K562 (cell line): ENCODE measurements around the gene OR56A5. TPM values are rescaled to one million over a fixed set of nuclear protein-coding genes. Genes with fewer than 3 reads are reported as not detected.

Source experiments
- ATAC-seq: fragments of 200-7000 bp; cut with Tn5 transposase; 3 replicates; pipeline ENCODE4 v1.9.1; 2020; ENCODE audit warnings: moderate library complexity
- BruUV-seq: library from RNA; stranded (reverse); fragments of 400-500 nt; replicated peaks from 2 replicates; lab custom pipeline; 2021; lab: Mats Ljungman, UMichigan
- CTCF ChIA-PET: fragments of 300-600 bp; formaldehyde crosslinking; extraction: SDS; loops from one replicate; lab custom pipeline; 2021; ENCODE audit warnings: low intra/inter-chr PET ratio; lab: Yijun Ruan, JAX
- POLR2A ChIA-PET: fragments of 300-600, 350-650 bp; sonication (Branson Sonifier 250); formaldehyde crosslinking; extraction: SDS; loops from one replicate; lab custom pipeline; 2021; ENCODE audit warnings: antibody characterized with exemption, inconsistent platforms; lab: Yijun Ruan, JAX
- DNase-seq, 4 experiments: peaks; one replicate each; pipeline versions ENCODE4 v3.0.0 to v3.0.0-alpha.2; 2011 to 2018; ENCODE audit warnings: low spot score in 3 of 4, mixed read lengths in 3 of 4; ENCODE audit errors: extremely low read depth in 1 of 4
- FAIRE-seq: peaks from 2 replicates; lab custom pipeline; 2011; peaks lifted over from hg19 to GRCh38; lab: Jason Lieb, UNC
- H2AFZ ChIP-seq: 2 replicates; pipeline ENCODE4 v1.6.0; 2011; ENCODE audit warnings: low read depth, low read length, control low read depth, inconsistent platforms
- H3K27ac ChIP-seq: fragments of 200-600 bp; 3 replicates; pipeline ENCODE4 v1.8.0; 2011; ENCODE audit warnings: low read depth, mild to moderate bottlenecking, control low read depth, inconsistent platforms, low read length, moderate library complexity, mixed read lengths; ENCODE audit errors: extremely low read depth
- H3K27me3 ChIP-seq, 2 experiments: fragments of 300-600 bp in 1 of 2; 2 replicates in 1 of 2; 3 replicates in 1 of 2; pipeline versions ENCODE4 v1.6.0 to v1.8.0; 2011; ENCODE audit warnings: inconsistent platforms in 2 of 2, low read length in 2 of 2, mild to moderate bottlenecking in 1 of 2, mixed read lengths in 1 of 2, moderate library complexity in 1 of 2; ENCODE audit not compliant: control insufficient read depth in 2 of 2, insufficient read depth in 2 of 2
- H3K36me3 ChIP-seq: fragments of 300-600 bp; 3 replicates; pipeline ENCODE4 v1.8.0; 2011; ENCODE audit warnings: mild to moderate bottlenecking, low read length, inconsistent platforms; ENCODE audit not compliant: control insufficient read depth, insufficient read depth
- H3K4me1 ChIP-seq, 2 experiments: fragments of 200-600 bp in 1 of 2; replicated peaks in 1 of 2; 2 replicates in 1 of 2; 3 replicates in 1 of 2; pipeline versions ENCODE4 v1.5.1 to v1.8.0; 2011; ENCODE audit warnings: inconsistent platforms in 2 of 2, low read length in 2 of 2, mild to moderate bottlenecking in 1 of 2, mixed read lengths in 1 of 2, moderate library complexity in 1 of 2; ENCODE audit not compliant: control insufficient read depth in 2 of 2, insufficient read depth in 2 of 2
- H3K4me2 ChIP-seq: 2 replicates; pipeline ENCODE4 v1.6.1; 2011; ENCODE audit warnings: low read length, control low read depth, inconsistent platforms, mixed read lengths; ENCODE audit not compliant: insufficient read depth
- H3K4me3 ChIP-seq: fragments of 200-600 bp; sonication (generic), shearing (Covaris generic); 2 replicates; pipeline ENCODE4 v1.5.1; 2016; ENCODE audit warnings: control low read depth, inconsistent platforms
- H3K79me2 ChIP-seq: fragments of 200-600 bp; 3 replicates; pipeline ENCODE4 v1.8.0; 2011; ENCODE audit warnings: low read length, inconsistent platforms; ENCODE audit not compliant: control insufficient read depth, insufficient read depth
- H3K9ac ChIP-seq, 2 experiments: 2 replicates each; pipeline versions ENCODE4 v1.6.0 to v1.6.1; 2011; ENCODE audit warnings: low read depth in 2 of 2, low read length in 2 of 2, control low read depth in 1 of 2, inconsistent platforms in 1 of 2, mild to moderate bottlenecking in 1 of 2, mixed read lengths in 1 of 2; ENCODE audit not compliant: insufficient read depth in 1 of 2
- H3K9me1 ChIP-seq: one replicate; pipeline ENCODE4 v1.6.0; 2011; ENCODE audit warnings: inconsistent platforms, mild to moderate bottlenecking, low read length, moderate library complexity; ENCODE audit not compliant: control insufficient read depth, insufficient read depth
- H3K9me3 ChIP-seq: replicated peaks from 2 replicates; pipeline ENCODE4 v1.5.1; 2011; ENCODE audit warnings: low read depth, low read length, inconsistent platforms; ENCODE audit not compliant: control insufficient read depth, insufficient read depth
- H4K20me1 ChIP-seq: replicated peaks from 2 replicates; pipeline ENCODE4 v1.6.1; 2011; ENCODE audit warnings: low read length, inconsistent platforms, mixed read lengths; ENCODE audit not compliant: control insufficient read depth, insufficient read depth
- CTCF ChIP-seq, 3 experiments: IDR thresholded peaks in 2 of 3; conservative IDR thresholded peaks in 1 of 3; 2 replicates each; pipeline ENCODE4 v1.5.1; 2011 to 2012; ENCODE audit warnings: low read length in 3 of 3, mild to moderate bottlenecking in 3 of 3, control low read depth in 2 of 3, improper control_type of control experiment in 1 of 3, inconsistent platforms in 1 of 3, low read depth in 1 of 3, mixed read lengths in 1 of 3, moderate library complexity in 1 of 3; ENCODE audit not compliant: insufficient read depth in 2 of 3
- FOXA1 ChIP-seq: fragments of 450-650 bp; IDR thresholded peaks from 2 replicates; pipeline ENCODE4 v1.6.1; 2016; ENCODE audit warnings: mild to moderate bottlenecking, borderline replicate concordance
- FOXJ2 ChIP-seq: fragments of 200-800 bp; sonication (Bioruptor generic); IDR thresholded peaks from 2 replicates; pipeline ENCODE4 v1.6.1; 2016; ENCODE audit warnings: missing genetic modification characterization, missing compliant biosample characterization
- HNRNPH1 ChIP-seq: fragments of 200-400 bp; formaldehyde crosslinking; optimal IDR thresholded peaks from 2 replicates; pipeline ENCODE3; 2017; ENCODE audit warnings: low read depth, mild to moderate bottlenecking, low read length, moderate library complexity
- HOXB6 ChIP-seq: fragments of 250-450 bp; sonication (Bioruptor Pico); IDR thresholded peaks from 2 replicates; pipeline ENCODE4 v1.5.1; 2022; ENCODE audit warnings: mild to moderate bottlenecking, borderline replicate concordance
- KLF16 ChIP-seq: IDR thresholded peaks from 2 replicates; pipeline ENCODE4 v1.6.1; 2016; ENCODE audit warnings: antibody characterized with exemption
- MITF ChIP-seq: IDR thresholded peaks from 2 replicates; pipeline ENCODE4 v1.6.1; 2014; ENCODE audit warnings: antibody characterized with exemption
- MTA1 ChIP-seq: fragments of 450-650 bp; IDR thresholded peaks from 2 replicates; pipeline ENCODE4 v1.6.1; 2017; ENCODE audit warnings: borderline replicate concordance
- NFRKB ChIP-seq: fragments of 450-650 bp; IDR thresholded peaks from 2 replicates; pipeline ENCODE4 v1.6.1; 2016; ENCODE audit warnings: low read depth
- NKRF ChIP-seq: fragments of 450-650 bp; IDR thresholded peaks from 2 replicates; pipeline ENCODE4 v1.6.1; 2016; ENCODE audit warnings: borderline replicate concordance
- PPARD ChIP-seq: fragments of 250-450 bp; sonication (Bioruptor Pico); IDR thresholded peaks from 2 replicates; pipeline ENCODE4 v1.8.0; 2022; ENCODE audit warnings: inconsistent platforms, mild to moderate bottlenecking, moderate library complexity
- RBM22 ChIP-seq: fragments of 200-400 bp; formaldehyde crosslinking; IDR thresholded peaks from 2 replicates; pipeline ENCODE4 v1.6.1; 2018; ENCODE audit warnings: low read length, low read depth; ENCODE audit not compliant: poor library complexity, severe bottlenecking
- THRAP3 ChIP-seq: fragments of 450-650 bp; IDR thresholded peaks from 2 replicates; pipeline ENCODE4 v1.6.1; 2016; ENCODE audit warnings: mild to moderate bottlenecking, inconsistent platforms, borderline replicate concordance
- WHSC1 ChIP-seq: IDR thresholded peaks from one replicate; pipeline ENCODE4 v1.6.1; 2012; ENCODE audit warnings: low read length, control low read depth, inconsistent platforms
- ZBTB33 ChIP-seq: sonication (generic); formaldehyde crosslinking; IDR thresholded peaks from 2 replicates; pipeline ENCODE4 v1.8.1; 2023; ENCODE audit warnings: mild to moderate bottlenecking, missing genetic modification reagents
- ZNF436 ChIP-seq: fragments of 250-450, 450-650 bp; sonication (Bioruptor Pico); formaldehyde crosslinking; IDR thresholded peaks from 2 replicates; pipeline ENCODE4 v1.7.0; 2020; ENCODE audit warnings: mild to moderate bottlenecking
- ZNF778 ChIP-seq: fragments of 450-650 bp; formaldehyde crosslinking; IDR thresholded peaks from 2 replicates; pipeline ENCODE4 v1.4.0; 2020; ENCODE audit warnings: mild to moderate bottlenecking, moderate library complexity
- in situ Hi-C: fragments of 300-500 bp; cut with MboI; formaldehyde crosslinking; loops from 4 replicates; pipeline ENCODE4 v1.15.0; 2018; ENCODE audit warnings: inconsistent platforms, mixed read lengths
- intact Hi-C: fragments of 100-400 bp; cut with micrococcal nuclease; formaldehyde crosslinking; loops from 2 replicates; pipeline ENCODE4 v1.14.2; 2022
- polyA plus RNA-seq, 8 experiments: library from polyadenylated mRNA; depleted of rRNA in 4 of 8; stranded (reverse) in 5 of 8; unstranded in 3 of 8; fragments of >200 nt; fragmentation: Nextera tagmentation in 2 of 8; fragmentation: Illumina TruSeq in 1 of 8; extraction: Ambion mirVana in 2 of 8; extraction: Trizol in 1 of 8; gene quantifications; 2 replicates each; pipeline versions ENCODE4 v1.2.1 to v1.2.3, GENCODE V29; 2011 to 2014; ENCODE audit warnings: inconsistent platforms in 1 of 8, missing spikeins in 1 of 8
- total RNA-seq, 7 experiments: library from RNA; depleted of rRNA in 6 of 7; stranded (reverse); fragments of >200 nt in 6 of 7; fragmentation: Illumina TruSeq in 2 of 7; extraction: Trizol in 2 of 7; gene quantifications; 2 replicates each; pipeline versions ENCODE4 v1.2.1 to v1.2.3, GENCODE V29; 2011 to 2021; ENCODE audit warnings: low replicate concordance in 1 of 7

The OR56A5 gene
- total and polyA plus RNA-seq, 9 of the 15 experiments (the other 6 are each of a cell fraction or from before 2014, with no cell fraction given) = not detected

GRCh38 chr11:6006395-6006794 is 38.1 kb upstream of the OR56A5 start:
- Histone ChIP-seq H4K20me1 (no peaks in the 10 kb centered on the region), H2AFZ (no peak overlapping the region), H3K4me2 (no peak overlapping the region), H3K9me1 (no peaks in the 10 kb centered on the region), H3K4me3 (no peak overlapping the region), H3K9ac (no peak overlapping the region), H3K36me3 (no peaks in the 10 kb centered on the region), H3K4me1 (no peaks in the 10 kb centered on the region), H3K9me3 (no peaks in the 10 kb centered on the region), H3K27me3 (no peaks in the 10 kb centered on the region; a peak in 1 of 5 replicates), H3K79me2 (no peaks in the 10 kb centered on the region), H3K27ac (no peak overlapping the region)
- ChIA-PET POLR2A (no interaction called here), CTCF (no interaction called here)
- BruUV-seq = no TSS peak
- TF ChIP-seq THRAP3 = no peak
- no peak for TF ChIP-seq ZNF436 (CRISPR knock-in tag)
- no peak for TF ChIP-seq FOXJ2 (tag)
- no peak for TF ChIP-seq WHSC1
- TF ChIP-seq FOXA1 = no peak
- no peak for TF ChIP-seq MITF
- no peak for TF ChIP-seq RBM22
- TF ChIP-seq ZBTB33 (CRISPR knock-in tag) = no peak
- no peak for TF ChIP-seq MTA1
- no peak for TF ChIP-seq NKRF
- no peak for TF ChIP-seq CTCF (IDR thresholded peaks at IDR 0.05 in 2 of 3, conservative IDR thresholded peaks at IDR 0.05 in 1 of 3; ENCODE audit: insufficient read depth in 2 of 3, low read depth in 1 of 3, low read length in 3 of 3)
- no peak for TF ChIP-seq KLF16
- TF ChIP-seq ZNF778 = no peak
- TF ChIP-seq HOXB6 (CRISPR knock-in tag) = no peak
- no peak for TF ChIP-seq NFRKB
- TF ChIP-seq HNRNPH1 = no peak
- no peak for TF ChIP-seq PPARD (CRISPR knock-in tag)
- no peak for ATAC-seq
- in situ Hi-C loops (no loop called here), intact Hi-C loops (no loop called here)
- DNase-seq = no peak
- FAIRE-seq = no peak
